ENCODE data around the gene UBL7. TPM values are rescaled to one million over a fixed set of nuclear protein-coding genes. Genes with fewer than 3 reads are reported as not detected.

UBL7 gene
- total RNA-seq, 1 experiment from 2014 or later: 73.9 TPM

- POLR2A ChIA-PET (ENCODE audit: unreplicated experiment): interaction anchor here (0.6 to 0.8 kb wide), 3 partner anchors 30 to 163 kb away, joined by 4 to 15 read pairs (median 5); no protein-coding TSS in a partner anchor
- intact Hi-C loops (cut with micrococcal nuclease; ENCODE audit: unreplicated experiment): no loop called here
- H3K36me3 ChIP-seq (ENCODE audit: low read depth): no peaks in the 10 kb centered on the region
- no peak overlapping the region for H2AFZ ChIP-seq
- H3K27ac ChIP-seq: no peak overlapping the region
- peaks cover 39% of the 10 kb centered on the region for H3K4me1 ChIP-seq (replicated peaks; ENCODE audit: insufficient read depth)
- H3K9me2 ChIP-seq (ENCODE audit: insufficient read depth): no peaks in the 10 kb centered on the region
- peaks cover 22% of the 10 kb centered on the region for H3F3A ChIP-seq (ENCODE audit: insufficient read depth, low read depth)
- TF ChIP-seq EZH2 (IDR thresholded peaks at IDR 0.05; ENCODE audit: low read depth): no peak
- TF ChIP-seq, protein P1, sequence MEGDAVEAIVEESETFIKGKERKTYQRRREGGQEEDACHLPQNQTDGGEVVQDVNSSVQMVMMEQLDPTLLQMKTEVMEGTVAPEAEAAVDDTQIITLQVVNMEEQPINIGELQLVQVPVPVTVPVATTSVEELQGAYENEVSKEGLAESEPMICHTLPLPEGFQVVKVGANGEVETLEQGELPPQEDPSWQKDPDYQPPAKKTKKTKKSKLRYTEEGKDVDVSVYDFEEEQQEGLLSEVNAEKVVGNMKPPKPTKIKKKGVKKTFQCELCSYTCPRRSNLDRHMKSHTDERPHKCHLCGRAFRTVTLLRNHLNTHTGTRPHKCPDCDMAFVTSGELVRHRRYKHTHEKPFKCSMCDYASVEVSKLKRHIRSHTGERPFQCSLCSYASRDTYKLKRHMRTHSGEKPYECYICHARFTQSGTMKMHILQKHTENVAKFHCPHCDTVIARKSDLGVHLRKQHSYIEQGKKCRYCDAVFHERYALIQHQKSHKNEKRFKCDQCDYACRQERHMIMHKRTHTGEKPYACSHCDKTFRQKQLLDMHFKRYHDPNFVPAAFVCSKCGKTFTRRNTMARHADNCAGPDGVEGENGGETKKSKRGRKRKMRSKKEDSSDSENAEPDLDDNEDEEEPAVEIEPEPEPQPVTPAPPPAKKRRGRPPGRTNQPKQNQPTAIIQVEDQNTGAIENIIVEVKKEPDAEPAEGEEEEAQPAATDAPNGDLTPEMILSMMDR (conservative IDR thresholded peaks at IDR 0.05): no peak
- CTCF ChIA-PET: interaction anchor here (0.5 kb wide), 1 partner anchor 48 kb away, joined by 8 read pairs; no protein-coding TSS in a partner anchor
- H3K27me3 ChIP-seq (ENCODE audit: insufficient read depth, low read depth): no peaks in the 10 kb centered on the region
- no peaks in the 10 kb centered on the region for H3K9me3 ChIP-seq (ENCODE audit: insufficient read depth, low read depth)
- DNase-seq: no peak
- H3K79me2 ChIP-seq (ENCODE audit: low read depth): peaks cover 49% of the 10 kb centered on the region
- no peak overlapping the region for H3K4me3 ChIP-seq
- H4K20me1 ChIP-seq (ENCODE audit: insufficient read depth): no peaks in the 10 kb centered on the region
- no peak overlapping the region for H3K4me2 ChIP-seq
- BruUV-seq (replicated peaks): no TSS peak
Measured at GRCh38 chr15:74426404-74427281, 34.3 kb downstream of the UBL7 start.

DNA sequence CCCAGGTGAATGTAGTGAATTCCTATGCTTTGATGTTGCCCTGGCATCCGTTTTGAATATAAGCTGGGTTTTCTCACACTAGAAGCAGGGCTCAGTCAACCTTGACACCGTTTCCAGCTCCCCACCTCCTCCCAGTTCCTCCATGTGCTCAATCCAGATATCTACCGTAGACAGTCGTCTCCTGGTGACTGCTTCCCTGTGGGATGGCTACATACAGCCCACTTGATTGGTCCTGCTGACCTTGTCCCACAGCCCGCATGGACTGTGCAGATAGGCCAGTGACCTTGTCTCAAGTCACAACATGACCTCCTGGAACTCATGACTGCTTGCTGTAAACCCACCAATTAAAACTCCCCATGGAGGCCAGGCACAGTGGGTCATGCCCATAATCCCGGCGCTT is 35.3 kb downstream of the UBL7 start:
- no TSS peak for BruUV-seq (replicated peaks)
- CTCF ChIA-PET: no interaction called here
- POLR2A ChIA-PET (ENCODE audit: unreplicated experiment): interaction anchor here (0.7 kb wide), 1 partner anchor 164 kb away, joined by 4 read pairs; no protein-coding TSS in a partner anchor
- Histone ChIP-seq H3K4me2 (no peak overlapping the region), H3K27me3 (ENCODE audit: insufficient read depth, low read depth) (no peaks in the 10 kb centered on the region), H2AFZ (no peak overlapping the region), H3K4me1 (replicated peaks; ENCODE audit: insufficient read depth) (peaks cover 50% of the 10 kb centered on the region), H3F3A (ENCODE audit: insufficient read depth, low read depth) (peaks cover 22% of the 10 kb centered on the region), H3K9me2 (ENCODE audit: insufficient read depth) (no peaks in the 10 kb centered on the region), H3K9me3 (ENCODE audit: insufficient read depth, low read depth) (no peaks in the 10 kb centered on the region), H3K27ac (no peak overlapping the region), H4K20me1 (ENCODE audit: insufficient read depth) (no peaks in the 10 kb centered on the region), H3K36me3 (ENCODE audit: low read depth) (no peaks in the 10 kb centered on the region), H3K79me2 (ENCODE audit: low read depth) (peaks cover 49% of the 10 kb centered on the region), H3K4me3 (no peak overlapping the region)
- intact Hi-C loops (cut with micrococcal nuclease; ENCODE audit: unreplicated experiment): no loop called here
- no peak for DNase-seq
- TF ChIP-seq, protein P1 (conservative IDR thresholded peaks at IDR 0.05): no peak
- no peak for TF ChIP-seq EZH2 (IDR thresholded peaks at IDR 0.05; ENCODE audit: low read depth)

- DNase-seq: no peak
- TF ChIP-seq, protein P1 (conservative IDR thresholded peaks at IDR 0.05): no peak
- Histone ChIP-seq H3K9me3 (ENCODE audit: insufficient read depth, low read depth) (no peaks in the 10 kb centered on the region), H3F3A (ENCODE audit: insufficient read depth, low read depth) (peaks cover 26% of the 10 kb centered on the region), H3K4me2 (no peak overlapping the region), H3K4me1 (replicated peaks; ENCODE audit: insufficient read depth) (peaks cover 56% of the 10 kb centered on the region), H3K27ac (no peak overlapping the region), H3K9me2 (ENCODE audit: insufficient read depth) (no peaks in the 10 kb centered on the region), H2AFZ (no peak overlapping the region), H3K36me3 (ENCODE audit: low read depth) (no peaks in the 10 kb centered on the region), H4K20me1 (ENCODE audit: insufficient read depth) (no peaks in the 10 kb centered on the region), H3K79me2 (ENCODE audit: low read depth) (peaks cover 49% of the 10 kb centered on the region), H3K4me3 (no peak overlapping the region), H3K27me3 (ENCODE audit: insufficient read depth, low read depth) (no peaks in the 10 kb centered on the region)
- POLR2A ChIA-PET (ENCODE audit: unreplicated experiment): no interaction called here
- no TSS peak for BruUV-seq (replicated peaks)
- CTCF ChIA-PET: no interaction called here
- intact Hi-C loops (cut with micrococcal nuclease; ENCODE audit: unreplicated experiment): no loop called here
Measured at GRCh38 chr15:74424901-74425528, 35.9 kb downstream of the UBL7 start.
